ENCODE measurements around the gene SMYD3. TPM values are rescaled to one million over a fixed set of nuclear protein-coding genes. Genes with fewer than 3 reads are reported as not detected.
A peak's percentile ranks its signal among the peaks of the same experiment; 100 is the strongest.

Gene SMYD3
- total and polyA plus RNA-seq, 2 donors (not counting 1 experiment from before 2014, with no cell fraction given): 69.4 to 83.1 TPM

DNA sequence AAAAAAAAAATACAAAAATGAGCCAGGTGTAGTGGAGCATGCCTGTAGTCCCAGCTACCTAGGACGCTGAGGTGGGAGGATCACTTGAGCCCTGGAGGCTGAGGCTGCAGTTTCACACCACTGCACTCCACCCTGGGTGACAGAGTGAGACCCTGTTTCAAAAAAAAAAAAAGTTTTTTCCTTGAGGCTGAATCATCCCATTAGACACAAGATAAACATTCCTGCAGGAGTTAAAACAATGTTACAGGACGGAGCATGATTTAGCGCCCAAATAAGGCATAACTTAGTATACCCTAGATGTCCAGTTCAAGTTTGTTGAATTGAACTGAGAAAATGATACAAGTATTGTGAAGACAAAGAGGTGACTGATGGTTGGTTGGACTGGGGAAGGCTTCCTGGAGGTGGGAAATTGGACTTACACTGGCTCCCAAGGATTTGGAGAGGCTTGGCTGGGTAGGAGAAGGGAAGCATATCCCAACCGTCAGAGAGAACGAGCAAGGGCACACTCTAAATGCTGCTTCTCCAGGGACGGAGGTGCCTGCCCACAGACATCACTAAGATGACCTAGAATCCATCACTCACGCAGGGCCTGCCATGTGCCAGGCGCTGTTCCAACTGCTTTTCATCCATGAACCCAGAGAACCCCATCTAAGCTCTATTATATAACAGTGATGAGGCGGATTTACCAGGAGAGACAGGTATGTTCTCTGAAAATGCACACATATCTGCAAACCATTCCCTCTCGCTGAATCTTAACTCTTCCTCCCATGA is 741.7 kb downstream of the SMYD3 start:
- no peak overlapping the region for H3K4me2 ChIP-seq (ENCODE audit: extremely low read depth, insufficient read depth, low read length)
- H3K27me3 ChIP-seq (ENCODE audit: control insufficient read depth, insufficient read depth, low read length): no peaks in the 10 kb centered on the region
- no peaks in the 10 kb centered on the region for H3K79me2 ChIP-seq (ENCODE audit: control insufficient read depth, insufficient read depth, low read length)
- H3K9ac ChIP-seq (ENCODE audit: insufficient read depth, low read length): no peak overlapping the region
- H3K4me3 ChIP-seq (replicated peaks in 1 of 4; ENCODE audit: control extremely low read depth in 1 of 4, insufficient read depth in 1 of 4, low read depth in 3 of 4, low read length in 4 of 4): no peak overlapping the region
- H3K36me3 ChIP-seq (ENCODE audit: control insufficient read depth, insufficient read depth, low read length): no peaks in the 10 kb centered on the region
- no peaks in the 10 kb centered on the region for H3K9me3 ChIP-seq (ENCODE audit: control insufficient read depth, insufficient read depth, low read depth, low read length)
- no peak for TF ChIP-seq CTCF (conservative IDR thresholded peaks at IDR 0.05 in 1 of 2, IDR thresholded peaks at IDR 0.05 in 1 of 2; ENCODE audit: low read depth in 1 of 2, low read length in 2 of 2)
- TF ChIP-seq EZH2 (IDR thresholded peaks at IDR 0.05; ENCODE audit: low read length, missing control alignments): no peak
- DNase-seq (ENCODE audit: low read depth in 2 of 2): peak; percentile 82 to 88
- no peak overlapping the region for H2AFZ ChIP-seq (ENCODE audit: low read length)
- no peaks in the 10 kb centered on the region for H4K20me1 ChIP-seq (ENCODE audit: control insufficient read depth, extremely low read depth, insufficient read depth, low read length)
- no peak overlapping the region for H3K27ac ChIP-seq (ENCODE audit: insufficient read depth, low read length)
- peaks cover 5% of the 10 kb centered on the region for H3K4me1 ChIP-seq (ENCODE audit: control insufficient read depth, extremely low read depth, insufficient read depth, low read length)

GRCh38 chr1:245763873-245764331 is 743.2 kb downstream of the SMYD3 start:
- Histone ChIP-seq H3K4me1 (ENCODE audit: control insufficient read depth, extremely low read depth, insufficient read depth, low read length) (no peaks in the 10 kb centered on the region), H3K4me3 (replicated peaks in 1 of 4; ENCODE audit: control extremely low read depth in 1 of 4, insufficient read depth in 1 of 4, low read depth in 3 of 4, low read length in 4 of 4) (no peak overlapping the region), H3K4me2 (ENCODE audit: extremely low read depth, insufficient read depth, low read length) (no peak overlapping the region), H3K9ac (ENCODE audit: insufficient read depth, low read length) (no peak overlapping the region), H3K27ac (ENCODE audit: insufficient read depth, low read length) (no peak overlapping the region), H3K9me3 (ENCODE audit: control insufficient read depth, insufficient read depth, low read depth, low read length) (no peaks in the 10 kb centered on the region), H4K20me1 (ENCODE audit: control insufficient read depth, extremely low read depth, insufficient read depth, low read length) (no peaks in the 10 kb centered on the region), H3K36me3 (ENCODE audit: control insufficient read depth, insufficient read depth, low read length) (no peaks in the 10 kb centered on the region), H3K27me3 (ENCODE audit: control insufficient read depth, insufficient read depth, low read length) (no peaks in the 10 kb centered on the region), H3K79me2 (ENCODE audit: control insufficient read depth, insufficient read depth, low read length) (no peaks in the 10 kb centered on the region), H2AFZ (ENCODE audit: low read length) (no peak overlapping the region)
- TF ChIP-seq CTCF (conservative IDR thresholded peaks at IDR 0.05 in 1 of 2, IDR thresholded peaks at IDR 0.05 in 1 of 2; ENCODE audit: low read depth in 1 of 2, low read length in 2 of 2) (no peak), EZH2 (IDR thresholded peaks at IDR 0.05; ENCODE audit: low read length, missing control alignments) (no peak)
- no peak for DNase-seq (ENCODE audit: low read depth in 2 of 2)

- no peak overlapping the region for H3K27ac ChIP-seq (ENCODE audit: insufficient read depth, low read length)
- H3K36me3 ChIP-seq (ENCODE audit: control insufficient read depth, insufficient read depth, low read length): no peaks in the 10 kb centered on the region
- no peaks in the 10 kb centered on the region for H4K20me1 ChIP-seq (ENCODE audit: control insufficient read depth, extremely low read depth, insufficient read depth, low read length)
- no peak overlapping the region for H3K9ac ChIP-seq (ENCODE audit: insufficient read depth, low read length)
- no peak overlapping the region for H3K4me2 ChIP-seq (ENCODE audit: extremely low read depth, insufficient read depth, low read length)
- H3K4me3 ChIP-seq (replicated peaks in 1 of 4; ENCODE audit: control extremely low read depth in 1 of 4, insufficient read depth in 1 of 4, low read depth in 3 of 4, low read length in 4 of 4): no peak overlapping the region
- H3K27me3 ChIP-seq (ENCODE audit: control insufficient read depth, insufficient read depth, low read length): no peaks in the 10 kb centered on the region
- TF ChIP-seq EZH2 (IDR thresholded peaks at IDR 0.05; ENCODE audit: low read length, missing control alignments) (no peak), CTCF (conservative IDR thresholded peaks at IDR 0.05 in 1 of 2, IDR thresholded peaks at IDR 0.05 in 1 of 2; ENCODE audit: low read depth in 1 of 2, low read length in 2 of 2) (no peak)
- H2AFZ ChIP-seq (ENCODE audit: low read length): no peak overlapping the region
- H3K9me3 ChIP-seq (ENCODE audit: control insufficient read depth, insufficient read depth, low read depth, low read length): no peaks in the 10 kb centered on the region
- DNase-seq (ENCODE audit: low read depth in 2 of 2): no peak
- no peaks in the 10 kb centered on the region for H3K79me2 ChIP-seq (ENCODE audit: control insufficient read depth, insufficient read depth, low read length)
- no peaks in the 10 kb centered on the region for H3K4me1 ChIP-seq (ENCODE audit: control insufficient read depth, extremely low read depth, insufficient read depth, low read length)
Measured at GRCh38 chr1:245762396-245762910, 744.6 kb downstream of the SMYD3 start.
